ENCODE results near the gene PUM2.

DNA sequence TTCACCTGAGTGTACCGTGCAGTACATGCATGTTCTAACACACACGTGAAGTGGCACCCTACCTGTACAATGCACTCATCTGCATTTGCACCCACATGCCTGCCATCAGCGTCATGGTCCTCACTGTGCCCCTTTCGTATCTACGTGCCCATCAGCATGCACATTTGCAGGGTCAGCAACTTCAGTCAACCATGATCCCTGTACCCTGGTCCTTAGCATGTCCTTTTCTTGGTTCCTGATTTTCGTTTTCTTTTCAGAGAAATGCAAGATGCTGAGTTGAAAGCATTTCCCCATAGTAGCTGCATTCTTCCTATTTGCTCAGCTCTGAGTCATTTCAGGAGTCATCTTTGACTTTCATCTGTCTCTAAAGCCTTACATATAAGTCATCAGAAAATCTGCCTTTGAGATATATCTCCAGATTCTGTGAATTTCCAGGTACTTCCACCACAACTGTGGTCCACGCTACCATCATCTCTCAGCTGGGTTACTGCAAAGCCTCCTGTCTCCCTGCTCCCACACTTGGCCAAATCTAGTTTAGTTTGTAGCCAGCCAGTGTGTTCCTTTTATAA lies 14.7 kb upstream of the PUM2 start:
- TF ChIP-seq GATA2 (IDR thresholded peaks at IDR 0.05; ENCODE audit: low read depth, low read length) (no peak), GATA3 (IDR thresholded peaks at IDR 0.05; ENCODE audit: low read depth, low read length) (no peak)
